Gastrocnemius medialis (tissue), 4 donors: ENCODE results near the gene SERINC4. TPM values are rescaled to one million over a fixed set of nuclear protein-coding genes. Genes with fewer than 3 reads are reported as not detected.
"Not testable (repeated sequence)": the region's sequence is repeated elsewhere in the genome, so short reads cannot be mapped to it uniquely, and the experiment has no call there.

ENCODE experiments used
- ATAC-seq, 2 donors: fragments of 150-250 bp; one replicate each; pipeline ENCODE4 v1.9.1; 2016
- DNase-seq, 2 donors: peaks; one replicate each; pipeline ENCODE4 v3.0.0-alpha.2; 2019
- H3K27ac ChIP-seq, 4 donors: fragments of 200-600 bp; sonication (generic); 1 replicate in 1 of 4; 2 replicates in 3 of 4; pipeline ENCODE4 v1.5.1; 2016 to 2018; ENCODE audit warnings: mild to moderate bottlenecking in 2 of 4, moderate library complexity in 1 of 4
- H3K27me3 ChIP-seq, 3 donors: fragments of 200-600 bp; sonication (generic) in 2 of 3; 1 replicate in 1 of 3; 2 replicates in 2 of 3; pipeline versions ENCODE4 v1.5.1 to v1.6.0; 2016 to 2019; ENCODE audit warnings: mild to moderate bottlenecking in 1 of 3, moderate library complexity in 1 of 3
- H3K36me3 ChIP-seq, 2 donors: fragments of 200-600 bp; sonication (generic) in 1 of 2; one replicate each; pipeline ENCODE4 v1.5.1; 2017 to 2018
- H3K4me1 ChIP-seq, 2 donors: fragments of 200-600 bp; sonication (generic) in 1 of 2; one replicate each; pipeline ENCODE4 v1.5.1; 2016 to 2017; ENCODE audit warnings: mild to moderate bottlenecking in 2 of 2
- H3K4me3 ChIP-seq, 4 donors: fragments of 200-600 bp; sonication (generic) in 3 of 4; 1 replicate in 1 of 4; 2 replicates in 3 of 4; pipeline ENCODE4 v1.5.1; 2016 to 2019; ENCODE audit warnings: mild to moderate bottlenecking in 2 of 4
- H3K9me3 ChIP-seq, 3 donors: fragments of 200-600 bp; sonication (generic) in 2 of 3; 1 replicate in 1 of 3; 2 replicates in 2 of 3; pipeline ENCODE4 v1.5.1; 2016 to 2019
- POLR2A ChIP-seq, 2 donors: fragments of 450-650 bp; IDR thresholded peaks; one replicate each; pipeline ENCODE4 v1.6.1; 2017; ENCODE audit warnings: antibody characterized with exemption in 2 of 2, mild to moderate bottlenecking in 2 of 2, moderate library complexity in 2 of 2
- in situ Hi-C, 4 donors: fragments of 200-750 bp; cut with MboI; loops; one replicate each; pipeline versions ENCODE4 v1.15.0 to v1.8.0; 2017; ENCODE audit warnings: low sequenced_read_pairs in 4 of 4
- intact Hi-C: fragments of 100-400 bp; cut with DNase I; formaldehyde crosslinking; loops from one replicate; pipeline ENCODE4 v1.15.1; 2023; ENCODE audit warnings: low total_unique reads
- total RNA-seq, 4 donors: library from RNA; depleted of rRNA; stranded (reverse); fragments of >200 nt; gene quantifications; one replicate each; pipeline versions ENCODE4 v1.1.0 to v1.2.3, GENCODE V29; 2016
- TF ChIP-seq, protein P1 (sequence below), 5 experiments: fragments of 450-650 bp in 3 of 5; fragments of 200-600 bp in 2 of 5; sonication (generic) in 2 of 5; IDR thresholded peaks in 4 of 5; conservative IDR thresholded peaks in 1 of 5; 1 replicate in 4 of 5; 2 replicates in 1 of 5; pipeline ENCODE4 v1.5.1; 2016 to 2019; ENCODE audit warnings: antibody characterized with exemption in 5 of 5, mild to moderate bottlenecking in 3 of 5, moderate library complexity in 3 of 5

Gene SERINC4
- total RNA-seq, 4 donors from 2014 or later, result 0.18 to 0.82 (median 0.29) TPM; not detected in 1

GRCh38 chr15:43808435-43808950 lies 8.5 kb upstream of the SERINC4 start:
- intact Hi-C loops, result no loop called here
- peaks cover 8 to 98% of the 10 kb centered on the region in 2 donors for H3K36me3 ChIP-seq
- no peaks in the 10 kb centered on the region for H3K4me1 ChIP-seq
- H3K27ac ChIP-seq, result no peak overlapping the region
- no peaks in the 10 kb centered on the region for H3K9me3 ChIP-seq
- in situ Hi-C loops, result no loop called here
- no peak for ATAC-seq
- DNase-seq, result no peak
- TF ChIP-seq, protein P1, sequence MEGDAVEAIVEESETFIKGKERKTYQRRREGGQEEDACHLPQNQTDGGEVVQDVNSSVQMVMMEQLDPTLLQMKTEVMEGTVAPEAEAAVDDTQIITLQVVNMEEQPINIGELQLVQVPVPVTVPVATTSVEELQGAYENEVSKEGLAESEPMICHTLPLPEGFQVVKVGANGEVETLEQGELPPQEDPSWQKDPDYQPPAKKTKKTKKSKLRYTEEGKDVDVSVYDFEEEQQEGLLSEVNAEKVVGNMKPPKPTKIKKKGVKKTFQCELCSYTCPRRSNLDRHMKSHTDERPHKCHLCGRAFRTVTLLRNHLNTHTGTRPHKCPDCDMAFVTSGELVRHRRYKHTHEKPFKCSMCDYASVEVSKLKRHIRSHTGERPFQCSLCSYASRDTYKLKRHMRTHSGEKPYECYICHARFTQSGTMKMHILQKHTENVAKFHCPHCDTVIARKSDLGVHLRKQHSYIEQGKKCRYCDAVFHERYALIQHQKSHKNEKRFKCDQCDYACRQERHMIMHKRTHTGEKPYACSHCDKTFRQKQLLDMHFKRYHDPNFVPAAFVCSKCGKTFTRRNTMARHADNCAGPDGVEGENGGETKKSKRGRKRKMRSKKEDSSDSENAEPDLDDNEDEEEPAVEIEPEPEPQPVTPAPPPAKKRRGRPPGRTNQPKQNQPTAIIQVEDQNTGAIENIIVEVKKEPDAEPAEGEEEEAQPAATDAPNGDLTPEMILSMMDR (IDR thresholded peaks at IDR 0.05 in 4 of 5, conservative IDR thresholded peaks at IDR 0.05 in 1 of 5), result no peak
- TF ChIP-seq POLR2A (IDR thresholded peaks at IDR 0.05), result no peak
- no peak overlapping the region for H3K4me3 ChIP-seq
- no peaks in the 10 kb centered on the region for H3K27me3 ChIP-seq

- H3K27ac ChIP-seq, result peak overlapping the region in 1 of 4 donors; percentile 21
- DNase-seq, ATAC-seq, intact Hi-C loops, H3K4me3 ChIP-seq, H3K27me3 ChIP-seq, in situ Hi-C loops, H3K9me3 ChIP-seq: not testable (repeated sequence)
- H3K36me3 ChIP-seq, result peaks cover 0 to 64% of the 10 kb centered on the region in 2 donors
- peaks cover 17 to 20% of the 10 kb centered on the region in 2 donors for H3K4me1 ChIP-seq
Measured at GRCh38 chr15:43802676-43803075, 2.7 kb upstream of the SERINC4 start.

DNA sequence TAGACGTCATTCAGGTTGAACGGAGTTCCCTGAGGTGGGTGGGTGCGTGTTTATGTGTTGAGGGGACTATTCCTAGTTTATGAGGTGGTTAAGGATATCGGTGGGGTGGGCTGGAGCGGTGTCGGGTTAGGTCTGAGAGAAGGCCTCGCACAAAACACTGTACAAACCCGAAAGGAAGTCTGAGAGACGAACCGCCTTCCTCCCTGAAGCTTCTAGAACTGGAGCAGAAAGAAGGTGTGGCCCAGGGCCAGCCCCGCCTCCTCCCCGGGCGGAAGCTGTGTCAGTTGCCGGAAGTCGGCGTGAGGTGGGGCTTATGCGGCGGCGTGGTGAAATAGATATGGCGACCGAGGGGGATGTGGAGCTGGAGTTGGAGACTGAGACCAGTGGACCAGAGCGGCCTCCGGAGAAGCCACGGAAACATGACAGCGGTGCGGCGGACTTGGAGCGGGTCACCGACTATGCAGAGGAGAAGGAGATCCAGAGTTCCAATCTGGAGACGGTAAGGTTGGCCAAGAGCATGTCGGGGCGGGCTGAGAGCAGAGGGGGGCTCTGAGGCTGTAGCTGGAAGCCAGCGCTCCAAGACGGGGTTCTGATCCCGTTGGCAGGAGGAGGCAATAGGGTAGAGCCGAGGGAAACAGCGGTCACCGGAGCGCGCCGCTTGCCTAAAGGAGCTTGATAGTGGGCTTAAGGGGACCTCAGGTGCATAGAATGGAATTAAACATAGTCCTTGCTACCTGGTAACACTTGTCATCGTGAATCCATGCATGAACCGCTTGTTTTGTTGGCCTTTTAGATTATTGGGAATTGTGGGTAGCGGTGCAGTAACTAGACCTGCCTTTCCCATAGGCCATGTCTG lies 494 bp upstream of the SERINC4 start, which contains the start of gene HYPK:
Gene HYPK (plus strand): TSS at position 314 of the 856 bp plus-strand sequence. CDS start 24 bp downstream, at position 338.
- peak within 1 kb of the TSS; percentile 86 to 100 (median 92) for H3K27ac ChIP-seq
- H3K4me3 ChIP-seq, result peak within 1 kb of the TSS; percentile 74 to 97 (median 88)
- peaks cover 0 to 57% of the 10 kb centered on the region in 2 donors for H3K36me3 ChIP-seq
- ATAC-seq (peak; percentile 90 to 94), DNase-seq (peak; percentile 93 to 95)
- in situ Hi-C loops (no loop called here), intact Hi-C loops (loop anchor here (1.0 kb wide), 1 partner anchor 24 kb away; the partner anchor contains the start of gene MFAP1)
- H3K9me3 ChIP-seq, result no peaks in the 10 kb centered on the region
- TF ChIP-seq, protein P1 (IDR thresholded peaks at IDR 0.05 in 4 of 5, conservative IDR thresholded peaks at IDR 0.05 in 1 of 5), result no peak
- peak; percentile 55 to 61 for TF ChIP-seq POLR2A (IDR thresholded peaks at IDR 0.05)
- H3K4me1 ChIP-seq, result peaks cover 35 to 38% of the 10 kb centered on the region in 2 donors
- H3K27me3 ChIP-seq, result no peaks in the 10 kb centered on the region

- in situ Hi-C loops (loop anchor here in 1 of 4 donors (25.0 kb wide), 2 partner anchors 913 to 1838 kb away; partner anchors contain the start of genes B2M, PATL2 and SQOR), intact Hi-C loops (loop anchor here (10.0 kb wide), 1 partner anchor 735 kb away; the partner anchor contains the start of gene EIF3J)
- Histone ChIP-seq H3K4me3 (no peak overlapping the region), H3K27me3 (no peaks in the 10 kb centered on the region), H3K27ac (peak overlapping the region; percentile 86 to 100 (median 92)), H3K36me3 (peaks cover 0 to 57% of the 10 kb centered on the region in 2 donors), H3K9me3 (no peaks in the 10 kb centered on the region), H3K4me1 (peaks cover 46 to 49% of the 10 kb centered on the region in 2 donors)
- ATAC-seq, result no peak
- TF ChIP-seq, protein P1 (IDR thresholded peaks at IDR 0.05 in 4 of 5, conservative IDR thresholded peaks at IDR 0.05 in 1 of 5), result no peak
- TF ChIP-seq POLR2A (IDR thresholded peaks at IDR 0.05), result no peak
- no peak for DNase-seq
Measured at GRCh38 chr15:43799209-43799944, 643 bp downstream of the SERINC4 start.
